Right lung (tissue), 5 donors: Measurements from ENCODE around the gene TRUB1. TPM values are rescaled to one million over a fixed set of nuclear protein-coding genes. Genes with fewer than 3 reads are reported as not detected.

Experiments used
- polyA plus RNA-seq, 5 donors: library from polyadenylated mRNA; unstranded; fragments of 120-200 nt; gene quantifications; one replicate each; pipeline versions ENCODE4 v1.2.1 to v1.2.3, GENCODE V29; 2013; ENCODE audit warnings: inconsistent platforms in 1 of 5, low replicate concordance in 1 of 5; ENCODE audit not compliant: insufficient read length in 5 of 5, insufficient read depth in 1 of 5

The TRUB1 gene
- polyA plus RNA-seq, 5 donors = 25.8 to 39.7 (median 28.7) TPM

Other genes with a start within 250 kb of the TRUB1 start
- 10 to 100 TPM; 33.8 to 49.6 (median 39.9) TPM for gene FHIP2A, start 116.4 kb upstream of the TRUB1 start, polyA plus RNA-seq
- gene ATRNL1, start 155.2 kb downstream of the TRUB1 start, polyA plus RNA-seq = 1 to 10 TPM; 4.4 to 6.9 (median 5.7) TPM